OCI-LY7 (cell line): ENCODE data around the gene SLC25A22. TPM values are rescaled to one million over a fixed set of nuclear protein-coding genes. Genes with fewer than 3 reads are reported as not detected.

Source experiments
- BruUV-seq: library from RNA; stranded (reverse); fragments of 400-500 nt; replicated peaks from 2 replicates; lab custom pipeline; 2021; lab: Mats Ljungman, UMichigan
- CTCF ChIA-PET: fragments of 300-600 bp; sonication (Branson Sonifier 250); formaldehyde crosslinking; loops from one replicate; lab custom pipeline; 2022; ENCODE audit warnings: antibody characterized with exemption; ENCODE audit not compliant: unreplicated experiment; lab: Charles Lee
- POLR2A ChIA-PET: fragments of 300-600 bp; sonication (Branson Sonifier 250); formaldehyde crosslinking; loops from one replicate; lab custom pipeline; 2022; ENCODE audit warnings: antibody characterized with exemption; lab: Charles Lee
- DNase-seq: peaks from one replicate; pipeline ENCODE4 v3.0.0-alpha.2; 2015; ENCODE audit warnings: low spot score
- H2AFZ ChIP-seq: fragments of 200-600 bp; sonication (generic), shearing (Covaris generic); 2 replicates; pipeline ENCODE4 v1.6.1; 2014; ENCODE audit warnings: mild to moderate bottlenecking, antibody characterized with exemption, low read length, moderate library complexity
- H3K27ac ChIP-seq: fragments of 200-600 bp; sonication (generic); 2 replicates; pipeline ENCODE4 v1.5.1; 2014; ENCODE audit warnings: mixed run types, low read depth, mild to moderate bottlenecking, moderate library complexity, low read length, inconsistent platforms; ENCODE audit not compliant: poor library complexity, severe bottlenecking
- H3K36me3 ChIP-seq: fragments of 200-600 bp; sonication (generic); 2 replicates; pipeline ENCODE4 v1.6.1; 2014; ENCODE audit warnings: mild to moderate bottlenecking, antibody characterized with exemption, low read length, moderate library complexity, mixed read lengths; ENCODE audit not compliant: insufficient read depth
- H3K4me1 ChIP-seq: fragments of 200-600 bp; sonication (generic); 2 replicates; pipeline ENCODE4 v1.5.1; 2014; ENCODE audit warnings: mild to moderate bottlenecking, low read length; ENCODE audit not compliant: insufficient read depth, poor library complexity, severe bottlenecking
- H3K4me2 ChIP-seq: fragments of 200-600 bp; sonication (generic); 2 replicates; pipeline ENCODE4 v1.6.1; 2014; ENCODE audit warnings: mild to moderate bottlenecking, low read length
- H3K4me3 ChIP-seq: fragments of 200-600 bp; sonication (generic); 2 replicates; pipeline ENCODE4 v1.5.1; 2014; ENCODE audit warnings: mild to moderate bottlenecking, low read depth, low read length; ENCODE audit not compliant: poor library complexity, severe bottlenecking
- H3K79me2 ChIP-seq: fragments of 200-600 bp; sonication (generic); 2 replicates; pipeline ENCODE4 v1.6.1; 2016; ENCODE audit warnings: low read depth, mild to moderate bottlenecking, low read length, moderate library complexity, mixed read lengths; ENCODE audit not compliant: insufficient read depth
- H3K9me2 ChIP-seq: fragments of 200-600 bp; sonication (generic); 2 replicates; pipeline ENCODE4 v1.6.1; 2016; ENCODE audit warnings: mild to moderate bottlenecking, low read length, mixed read lengths; ENCODE audit not compliant: insufficient read depth
- H3K9me3 ChIP-seq: fragments of 200-600 bp; sonication (generic); 2 replicates; pipeline ENCODE4 v1.6.1; 2014; ENCODE audit warnings: mild to moderate bottlenecking, mixed run types, low read length, mixed read lengths
- H4K20me1 ChIP-seq: fragments of 200-600 bp; sonication (generic); 2 replicates; pipeline ENCODE4 v1.6.1; 2014; ENCODE audit warnings: mild to moderate bottlenecking, antibody characterized with exemption, low read length, moderate library complexity, mixed read lengths; ENCODE audit not compliant: insufficient read depth
- EZH2phosphoT487 ChIP-seq: fragments of 200-600 bp; sonication (generic); IDR thresholded peaks from 2 replicates; pipeline ENCODE4 v1.6.1; 2018; ENCODE audit warnings: low read depth, borderline replicate concordance, mild to moderate bottlenecking, mixed run types, antibody characterized with exemption, low read length, moderate library complexity, mixed read lengths
- intact Hi-C: fragments of 100-400 bp; cut with micrococcal nuclease; formaldehyde crosslinking; loops from one replicate; pipeline ENCODE4 v1.10.0; 2022; ENCODE audit not compliant: unreplicated experiment
- total RNA-seq, 2 experiments: library from RNA; depleted of rRNA in 1 of 2; stranded (reverse); fragments of >200 nt in 1 of 2; shearing (Covaris generic) in 1 of 2; gene quantifications; 2 replicates each; pipeline ENCODE4 v1.2.3, GENCODE V29; 2014 to 2022
- TF ChIP-seq, protein P1 (sequence below): fragments of 200-600 bp; sonication (generic); conservative IDR thresholded peaks from 2 replicates; pipeline ENCODE4 v1.5.1; 2014; ENCODE audit warnings: mild to moderate bottlenecking, antibody characterized with exemption, low read length, moderate library complexity, mixed read lengths

Gene SLC25A22
- total RNA-seq, 2 experiments from 2014 or later: 30.8 to 50.9 TPM

DNA sequence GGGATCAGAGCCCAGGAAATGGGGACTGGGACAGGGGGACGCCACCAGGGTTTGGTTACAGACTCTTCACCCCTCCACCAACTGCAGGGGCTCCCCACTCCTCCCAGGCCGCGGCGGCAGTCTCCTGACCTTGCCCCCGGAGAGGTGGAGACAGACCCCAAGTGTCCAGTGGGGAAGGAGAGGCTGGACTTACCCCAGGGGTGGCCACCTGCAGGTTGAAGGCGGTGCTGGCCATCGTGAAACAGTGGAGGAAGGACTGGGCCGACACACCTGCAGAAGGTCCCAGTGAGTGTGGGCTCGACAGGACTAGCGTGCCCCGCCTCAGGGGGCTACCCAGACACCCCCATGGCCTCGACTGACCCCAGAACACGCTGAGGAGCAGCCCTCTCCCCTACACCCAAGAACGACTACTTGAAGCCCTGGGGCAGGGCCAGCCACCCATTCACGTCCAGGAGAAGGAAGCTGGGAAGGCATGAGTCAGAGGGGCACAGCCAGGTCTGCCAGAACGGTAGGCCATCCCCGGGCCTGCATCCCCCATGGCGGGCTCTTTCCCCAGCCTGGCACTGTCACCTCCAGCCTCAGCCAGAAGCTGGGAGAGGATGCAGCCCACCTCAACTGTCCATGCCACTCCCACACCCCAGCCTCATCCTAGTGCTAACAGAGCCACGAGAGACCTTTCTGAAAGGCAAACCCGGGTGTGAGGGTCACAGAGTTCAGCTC is 23.0 kb downstream of the SLC25A22 start:
- H3K4me3 ChIP-seq: peak overlapping the region; percentile 95
- H3K4me1 ChIP-seq: peaks cover 22% of the 10 kb centered on the region
- TF ChIP-seq, protein P1, sequence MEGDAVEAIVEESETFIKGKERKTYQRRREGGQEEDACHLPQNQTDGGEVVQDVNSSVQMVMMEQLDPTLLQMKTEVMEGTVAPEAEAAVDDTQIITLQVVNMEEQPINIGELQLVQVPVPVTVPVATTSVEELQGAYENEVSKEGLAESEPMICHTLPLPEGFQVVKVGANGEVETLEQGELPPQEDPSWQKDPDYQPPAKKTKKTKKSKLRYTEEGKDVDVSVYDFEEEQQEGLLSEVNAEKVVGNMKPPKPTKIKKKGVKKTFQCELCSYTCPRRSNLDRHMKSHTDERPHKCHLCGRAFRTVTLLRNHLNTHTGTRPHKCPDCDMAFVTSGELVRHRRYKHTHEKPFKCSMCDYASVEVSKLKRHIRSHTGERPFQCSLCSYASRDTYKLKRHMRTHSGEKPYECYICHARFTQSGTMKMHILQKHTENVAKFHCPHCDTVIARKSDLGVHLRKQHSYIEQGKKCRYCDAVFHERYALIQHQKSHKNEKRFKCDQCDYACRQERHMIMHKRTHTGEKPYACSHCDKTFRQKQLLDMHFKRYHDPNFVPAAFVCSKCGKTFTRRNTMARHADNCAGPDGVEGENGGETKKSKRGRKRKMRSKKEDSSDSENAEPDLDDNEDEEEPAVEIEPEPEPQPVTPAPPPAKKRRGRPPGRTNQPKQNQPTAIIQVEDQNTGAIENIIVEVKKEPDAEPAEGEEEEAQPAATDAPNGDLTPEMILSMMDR: no peak
- no peak for TF ChIP-seq EZH2phosphoT487
- CTCF ChIA-PET: no interaction called here
- H3K36me3 ChIP-seq: peaks cover 50% of the 10 kb centered on the region
- intact Hi-C loops: no loop called here
- no TSS peak for BruUV-seq
- peaks cover 32% of the 10 kb centered on the region for H3K79me2 ChIP-seq
- H2AFZ ChIP-seq: no peak overlapping the region
- H3K9me3 ChIP-seq: no peaks in the 10 kb centered on the region
- no peak overlapping the region for H3K27ac ChIP-seq
- POLR2A ChIA-PET: interaction anchor here (2.2 kb wide), 1 partner anchor 22 kb away, joined by 9 read pairs; no protein-coding TSS in a partner anchor
- no peak for DNase-seq
- H4K20me1 ChIP-seq: no peaks in the 10 kb centered on the region
- no peaks in the 10 kb centered on the region for H3K9me2 ChIP-seq
- peak overlapping the region; percentile 90 for H3K4me2 ChIP-seq

DNA sequence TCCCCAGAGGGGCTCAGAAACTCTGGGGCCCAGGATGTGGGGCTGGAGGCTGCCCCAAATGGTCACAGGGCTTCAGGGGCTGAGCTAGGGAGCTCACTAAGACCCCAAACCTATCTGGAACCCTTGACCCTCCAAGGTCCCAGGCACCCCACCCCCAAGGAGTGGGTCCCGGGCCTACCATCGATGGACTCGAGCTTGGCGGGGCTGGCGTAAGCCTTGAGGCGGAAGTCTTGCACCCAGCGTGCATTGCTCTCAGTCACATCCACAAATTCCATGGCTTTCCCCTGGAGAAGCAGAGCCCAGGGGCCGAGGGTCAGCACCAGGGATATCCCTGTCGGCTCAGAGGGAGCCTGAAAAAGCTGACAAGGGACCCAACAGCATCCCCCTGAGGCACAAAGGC is 24.3 kb downstream of the SLC25A22 start:
- no peak for DNase-seq
- H2AFZ ChIP-seq: no peak overlapping the region
- H3K79me2 ChIP-seq: peaks cover 32% of the 10 kb centered on the region
- BruUV-seq: no TSS peak
- H3K4me2 ChIP-seq: no peak overlapping the region
- intact Hi-C loops: no loop called here
- H3K27ac ChIP-seq: no peak overlapping the region
- ChIA-PET CTCF (no interaction called here), POLR2A (no interaction called here)
- H3K4me1 ChIP-seq: peaks cover 20% of the 10 kb centered on the region
- no peak overlapping the region for H3K4me3 ChIP-seq
- H4K20me1 ChIP-seq: no peaks in the 10 kb centered on the region
- TF ChIP-seq, protein P1: no peak
- no peak for TF ChIP-seq EZH2phosphoT487
- H3K36me3 ChIP-seq: peaks cover 59% of the 10 kb centered on the region
- no peaks in the 10 kb centered on the region for H3K9me2 ChIP-seq
- H3K9me3 ChIP-seq: no peaks in the 10 kb centered on the region

DNA sequence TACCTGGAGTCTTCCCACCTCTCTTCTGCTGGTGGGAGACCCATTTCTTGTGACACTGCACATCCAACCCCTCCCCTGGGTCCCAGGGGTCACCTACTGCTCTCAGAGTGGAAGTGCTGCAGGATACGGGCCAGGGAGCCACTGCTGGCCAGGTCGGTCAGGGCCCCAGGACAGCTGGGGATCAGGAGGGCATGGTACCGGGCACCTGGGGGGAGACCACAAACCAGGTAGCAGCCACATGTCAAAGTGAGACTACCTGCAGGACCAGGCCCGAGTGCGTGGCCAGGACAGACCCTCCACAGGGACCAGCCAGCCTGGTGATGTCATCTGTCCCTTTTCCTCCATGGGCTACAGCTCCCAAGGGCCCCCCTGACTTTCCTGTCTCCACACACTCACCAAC is 24.7 kb downstream of the SLC25A22 start:
- TF ChIP-seq, protein P1: no peak
- TF ChIP-seq EZH2phosphoT487: no peak
- H3K79me2 ChIP-seq: peaks cover 32% of the 10 kb centered on the region
- intact Hi-C loops: no loop called here
- POLR2A ChIA-PET: no interaction called here
- H4K20me1 ChIP-seq: no peaks in the 10 kb centered on the region
- peaks cover 62% of the 10 kb centered on the region for H3K36me3 ChIP-seq
- no peak overlapping the region for H3K4me2 ChIP-seq
- no peaks in the 10 kb centered on the region for H3K9me3 ChIP-seq
- H3K4me1 ChIP-seq: peaks cover 16% of the 10 kb centered on the region
- CTCF ChIA-PET: no interaction called here
- H3K27ac ChIP-seq: no peak overlapping the region
- no peak overlapping the region for H3K4me3 ChIP-seq
- DNase-seq: no peak
- no peak overlapping the region for H2AFZ ChIP-seq
- no TSS peak for BruUV-seq
- H3K9me2 ChIP-seq: no peaks in the 10 kb centered on the region
